VCaP (cell line): Measurements from ENCODE around the gene SAFB.

ENCODE experiments used
- H3K27ac ChIP-seq: fragments of 450-650 bp; 2 replicates; pipeline ENCODE4 v1.5.1; 2017
- CTCF ChIP-seq: fragments of 450-650 bp; conservative IDR thresholded peaks from 2 replicates; pipeline ENCODE4 v1.5.1; 2017; ENCODE audit warnings: mild to moderate bottlenecking, moderate library complexity

The SAFB gene

GRCh38 chr19:5590151-5590864 is 32.6 kb upstream of the SAFB start:
- no peak overlapping the region for H3K27ac ChIP-seq
- TF ChIP-seq CTCF: no peak

GRCh38 chr19:5590865-5591154 is 32.1 kb upstream of the SAFB start:
- no peak for TF ChIP-seq CTCF
- no peak overlapping the region for H3K27ac ChIP-seq

- no peak overlapping the region for H3K27ac ChIP-seq
- TF ChIP-seq CTCF: no peak
Measured at GRCh38 chr19:5591476-5591875, 31.4 kb upstream of the SAFB start.

- H3K27ac ChIP-seq: no peak overlapping the region
- TF ChIP-seq CTCF: no peak
Measured at GRCh38 chr19:5592531-5593342, 30.1 kb upstream of the SAFB start.

- no peak for TF ChIP-seq CTCF
- no peak overlapping the region for H3K27ac ChIP-seq
Measured at GRCh38 chr19:5593343-5594255, 29.3 kb upstream of the SAFB start.

GRCh38 chr19:5594521-5594950 is 28.3 kb upstream of the SAFB start:
- TF ChIP-seq CTCF: no peak
- no peak overlapping the region for H3K27ac ChIP-seq

GRCh38 chr19:5595129-5595528 is 27.8 kb upstream of the SAFB start:
- TF ChIP-seq CTCF: no peak
- H3K27ac ChIP-seq: no peak overlapping the region
